A204.1 (cell line): ENCODE results near the gene KCTD4.
"Not testable (repeated sequence)": the region's sequence is repeated elsewhere in the genome, so short reads cannot be mapped to it uniquely, and the experiment has no call there.

Experiments used
- FAIRE-seq: peaks from 2 replicates; lab custom pipeline; 2012; peaks lifted over from hg19 to GRCh38; lab: Jason Lieb, UNC

Gene KCTD4

GRCh38 chr13:45200701-45201232 is at the start of gene KCTD4:
KCTD4 (minus strand) TSS chr13:45201045; CDS start chr13:45194567, 6,478 bp downstream.
- FAIRE-seq = no peak

GRCh38 chr13:45249662-45250061 is 48.8 kb upstream of the KCTD4 start:
- no peak for FAIRE-seq

- FAIRE-seq = not testable (repeated sequence)
These were observed 43.9 kb upstream of the KCTD4 start for GRCh38 chr13:45244736-45245135.

GRCh38 chr13:45243077-45243476 is 42.2 kb upstream of the KCTD4 start:
- FAIRE-seq = no peak

GRCh38 chr13:45242524-45242923 is 41.7 kb upstream of the KCTD4 start:
- no peak for FAIRE-seq

DNA sequence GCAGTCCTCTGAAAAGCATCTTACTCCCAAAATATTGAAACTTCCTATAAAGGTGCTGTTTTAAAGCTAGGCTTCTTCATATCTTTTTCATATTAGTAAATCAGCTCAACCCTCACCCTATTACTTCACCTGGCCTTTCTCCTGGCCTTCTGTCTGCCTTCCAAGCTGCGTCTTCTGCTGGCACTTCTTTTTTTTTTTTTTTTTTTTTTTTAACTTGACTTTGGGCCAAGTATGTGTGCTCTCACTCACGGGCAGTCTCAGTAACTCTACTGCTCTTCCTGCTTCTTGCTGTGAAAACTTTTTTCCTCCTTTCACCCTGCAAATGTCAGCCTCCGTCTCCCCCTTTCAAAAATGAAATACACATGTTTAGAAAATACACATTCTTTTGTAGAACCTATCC is 41.2 kb upstream of the KCTD4 start:
- FAIRE-seq = no peak

DNA sequence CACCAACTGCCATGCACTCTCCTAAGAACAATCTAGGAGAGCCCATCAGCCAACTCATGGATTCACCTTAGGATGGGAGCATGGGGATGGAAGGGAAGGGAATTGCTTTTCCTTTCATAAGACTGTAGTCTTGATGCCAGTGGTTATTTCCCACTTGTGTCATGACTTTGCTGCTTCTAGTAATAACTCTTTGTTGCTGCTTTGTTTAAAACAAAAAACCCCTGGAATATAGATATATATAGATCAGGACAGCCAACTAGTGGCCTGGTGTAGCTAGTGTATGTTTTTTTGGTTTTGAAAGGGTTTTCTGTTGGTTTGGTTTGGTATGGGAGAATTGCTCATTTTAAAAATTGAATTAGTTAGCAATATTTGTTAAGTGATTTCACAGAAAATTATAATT is 39.3 kb upstream of the KCTD4 start:
- FAIRE-seq = no peak

DNA sequence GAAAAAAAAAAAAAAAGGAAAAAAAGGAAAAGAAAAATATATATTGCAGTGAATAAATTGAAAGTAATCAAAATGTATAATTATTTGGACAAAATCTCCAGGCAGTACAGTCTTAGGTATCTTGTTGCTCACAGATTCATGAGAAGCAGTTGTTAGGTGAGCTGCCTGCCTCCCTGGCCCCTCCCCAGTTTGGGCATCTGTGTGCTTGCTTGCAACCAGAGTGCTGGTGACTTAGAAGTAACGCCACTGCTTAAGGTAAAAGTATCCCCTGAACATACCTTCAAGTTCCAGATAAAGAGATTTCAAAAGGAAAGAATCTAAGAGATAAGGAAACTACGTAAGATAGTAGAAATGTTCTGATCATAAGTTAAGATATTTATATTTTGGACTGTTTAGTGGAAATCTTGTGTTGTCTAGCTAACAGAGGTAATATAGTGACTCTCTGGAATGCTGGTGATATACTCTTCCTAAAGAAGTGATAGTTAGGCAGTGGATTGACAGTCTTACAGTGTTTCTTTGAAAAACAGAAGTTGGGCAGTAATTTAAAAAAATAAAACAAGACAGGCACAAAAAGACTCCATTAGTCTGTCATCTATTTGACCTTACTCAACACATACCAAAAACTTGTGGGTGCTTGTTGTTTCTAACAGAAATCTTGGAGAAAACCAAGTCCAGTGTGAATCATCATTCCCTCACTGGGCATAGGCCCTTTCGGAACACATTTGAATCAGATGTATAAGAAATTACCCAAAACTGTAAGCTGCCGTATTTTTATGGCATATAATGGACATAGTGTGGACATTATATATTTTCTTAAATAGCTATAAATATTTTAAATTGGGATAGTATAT is 38.3 kb upstream of the KCTD4 start:
- no peak for FAIRE-seq

DNA sequence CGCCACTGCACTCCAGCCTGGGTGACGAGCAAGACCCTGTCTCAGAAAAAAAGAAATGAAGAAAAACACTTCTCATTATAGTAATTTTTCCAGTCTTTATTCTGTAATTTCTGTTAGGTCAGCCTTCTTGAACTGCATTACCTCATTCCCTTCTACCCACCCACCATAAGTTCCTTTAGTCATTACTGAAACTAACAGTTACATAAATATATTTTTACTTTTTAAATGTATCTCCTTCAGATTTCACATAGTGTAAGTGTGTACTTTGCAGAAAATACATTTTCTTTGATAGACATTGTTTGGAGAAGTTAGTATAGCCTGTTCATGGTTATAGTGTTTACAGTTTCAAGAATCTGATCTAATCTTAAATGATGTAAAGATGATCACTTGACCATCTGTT is 31.7 kb upstream of the KCTD4 start:
- FAIRE-seq = no peak

DNA sequence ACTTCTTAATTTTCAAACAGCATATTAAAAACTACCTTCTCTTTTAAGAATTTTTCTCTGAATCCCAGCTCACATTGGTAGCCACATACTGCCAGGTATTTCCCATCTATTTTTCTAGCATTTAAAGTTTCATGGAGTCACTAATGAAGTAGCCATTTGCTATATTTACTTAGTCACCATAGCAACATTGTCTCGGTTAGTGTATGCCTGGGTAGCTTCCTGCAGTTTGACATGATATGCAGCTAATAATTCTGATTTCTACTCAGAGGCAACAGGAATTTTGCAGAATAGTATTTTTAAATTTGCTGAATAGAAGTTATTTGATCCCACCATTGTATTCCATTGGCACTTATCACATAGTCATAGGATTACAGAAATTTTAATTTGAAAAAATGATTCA is 30.9 kb upstream of the KCTD4 start:
- no peak for FAIRE-seq

GRCh38 chr13:45231305-45231704 is 30.5 kb upstream of the KCTD4 start:
- no peak for FAIRE-seq

DNA sequence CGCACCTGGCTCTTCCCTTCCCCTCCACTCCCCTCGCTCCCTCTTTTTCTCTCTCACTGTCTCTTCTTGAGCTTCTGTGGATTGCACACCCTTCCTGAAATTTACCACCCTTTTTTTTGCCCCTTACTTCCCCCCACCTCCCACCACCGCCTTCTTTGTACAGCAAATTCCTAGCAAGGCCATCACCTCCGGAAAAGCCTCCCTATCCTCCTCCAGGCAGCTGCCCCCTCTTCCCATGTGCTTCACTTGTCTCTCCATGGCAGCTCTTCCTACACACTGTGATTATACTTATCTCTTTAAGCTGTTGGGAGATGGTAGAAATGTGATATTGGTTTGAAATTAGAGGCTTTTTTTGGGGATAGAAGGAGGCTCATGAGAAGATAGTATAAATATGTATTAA is 28.3 kb upstream of the KCTD4 start:
- no peak for FAIRE-seq

DNA sequence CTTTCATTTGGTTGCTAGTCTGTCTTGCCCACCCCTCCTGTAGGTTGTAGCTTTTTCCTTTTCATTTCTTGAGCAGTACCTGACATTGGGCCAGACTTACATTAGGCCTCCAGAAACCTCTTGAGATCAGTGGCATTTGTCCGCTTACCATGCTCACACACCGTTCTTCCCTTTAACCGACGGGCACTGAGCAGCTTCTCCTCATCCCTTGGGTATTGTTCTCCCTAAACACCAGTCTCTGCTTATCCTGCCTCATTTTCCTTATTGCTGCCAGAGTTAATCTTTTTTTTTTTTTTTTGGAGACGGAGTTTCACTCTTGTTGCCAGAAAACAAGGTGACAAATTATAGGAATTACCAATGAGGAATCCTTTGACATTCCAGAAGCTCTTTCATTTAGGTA is 27.2 kb upstream of the KCTD4 start:
- FAIRE-seq = no peak

GRCh38 chr13:45226024-45226423 is 25.2 kb upstream of the KCTD4 start:
- FAIRE-seq = no peak

DNA sequence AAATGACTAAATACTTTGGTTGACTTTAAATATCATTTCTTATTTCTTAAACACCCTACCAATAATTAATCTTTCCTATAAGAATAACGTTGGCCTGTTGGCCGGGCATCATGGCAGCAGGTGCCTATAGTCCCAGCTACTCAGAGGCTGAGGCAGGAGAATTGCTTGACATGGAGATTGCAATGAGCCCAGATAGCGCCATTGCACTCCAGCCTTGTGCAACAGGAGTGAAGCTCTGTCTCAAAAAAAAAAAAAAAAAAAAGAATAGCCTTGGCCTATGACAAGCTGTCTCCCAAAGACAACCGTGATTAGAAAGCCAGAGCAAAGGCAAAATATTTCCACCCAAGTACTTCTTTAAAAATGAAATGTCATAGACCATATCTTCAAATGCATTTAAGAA is 24.5 kb upstream of the KCTD4 start:
- FAIRE-seq = no peak

DNA sequence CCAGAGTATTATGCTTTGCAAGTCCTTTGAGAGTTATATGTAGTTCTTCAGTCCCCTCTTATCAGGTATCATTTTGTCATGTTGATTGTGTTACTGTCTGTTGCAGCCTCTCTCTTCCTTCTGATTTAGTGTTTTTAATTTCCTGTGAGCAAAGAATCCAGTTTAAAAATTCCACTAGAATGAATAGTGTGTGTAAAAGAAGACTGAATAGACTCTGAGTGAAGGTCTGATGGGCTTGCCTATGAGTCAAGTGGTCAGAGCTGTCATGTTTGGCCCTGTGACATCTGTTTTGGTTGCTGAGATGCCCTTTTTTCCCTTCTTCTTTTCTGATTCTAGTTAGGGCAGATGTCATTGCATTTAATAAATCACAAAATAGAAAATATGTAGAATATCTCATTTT is 23.3 kb upstream of the KCTD4 start:
- no peak for FAIRE-seq

GRCh38 chr13:45222919-45223318 is 22.1 kb upstream of the KCTD4 start:
- no peak for FAIRE-seq

DNA sequence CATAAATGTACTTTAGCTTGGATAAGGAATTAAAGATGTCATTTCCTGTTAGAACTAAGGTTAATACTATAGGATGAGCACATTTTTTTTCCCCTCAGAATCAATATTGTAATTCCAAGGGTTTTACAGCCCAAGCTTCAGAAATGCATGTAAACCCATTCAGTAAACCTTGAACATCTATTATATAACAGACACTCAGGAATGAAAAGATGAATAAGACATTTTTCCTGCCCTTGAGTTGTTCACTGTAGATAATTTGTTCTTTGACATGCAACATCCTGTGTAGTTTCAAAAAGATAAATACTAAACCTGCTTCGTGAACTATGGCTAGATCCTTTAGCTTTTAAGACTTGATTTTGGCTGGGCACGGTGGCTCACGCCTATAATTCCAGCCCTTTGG is 21.7 kb upstream of the KCTD4 start:
- FAIRE-seq = no peak

DNA sequence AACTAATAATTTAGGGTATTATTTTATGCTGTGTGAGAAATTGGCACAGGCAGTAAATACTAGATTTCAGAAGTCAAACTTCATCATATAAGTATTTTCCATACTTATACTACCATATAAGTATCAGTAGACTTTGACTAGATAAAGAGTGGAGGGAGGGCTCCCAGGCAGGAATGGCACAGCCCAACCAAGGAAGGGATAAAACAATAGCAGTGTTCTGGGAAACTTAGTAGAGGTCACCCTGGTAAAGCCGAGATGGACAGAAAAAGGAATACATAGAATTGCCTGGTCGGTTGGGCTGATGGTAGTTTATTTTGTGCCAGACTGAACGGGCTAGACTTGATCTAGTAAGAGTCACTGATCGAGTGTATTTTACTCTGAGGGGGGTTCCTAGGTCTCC is 19.6 kb upstream of the KCTD4 start:
- no peak for FAIRE-seq

DNA sequence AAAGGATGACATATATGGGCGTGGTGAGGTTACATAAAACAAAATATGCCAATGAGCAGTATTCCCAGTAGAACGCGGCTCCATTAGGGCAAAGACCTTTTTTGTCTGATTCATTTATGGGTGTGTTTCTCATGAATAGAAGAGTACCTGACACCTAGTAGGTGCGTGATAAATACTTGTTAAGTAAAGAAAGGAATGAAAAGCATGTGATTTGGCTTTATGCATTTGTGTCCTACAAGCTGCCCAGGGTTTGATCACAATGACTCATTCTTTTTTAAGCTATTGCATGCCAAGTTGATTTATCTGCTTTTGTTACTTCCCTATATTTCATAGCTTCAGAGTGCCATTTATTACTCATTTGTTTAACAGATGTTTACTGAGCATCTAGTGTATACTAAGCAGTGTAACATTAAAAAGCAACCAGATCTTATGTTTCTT is 19.1 kb upstream of the KCTD4 start:
- FAIRE-seq = no peak

DNA sequence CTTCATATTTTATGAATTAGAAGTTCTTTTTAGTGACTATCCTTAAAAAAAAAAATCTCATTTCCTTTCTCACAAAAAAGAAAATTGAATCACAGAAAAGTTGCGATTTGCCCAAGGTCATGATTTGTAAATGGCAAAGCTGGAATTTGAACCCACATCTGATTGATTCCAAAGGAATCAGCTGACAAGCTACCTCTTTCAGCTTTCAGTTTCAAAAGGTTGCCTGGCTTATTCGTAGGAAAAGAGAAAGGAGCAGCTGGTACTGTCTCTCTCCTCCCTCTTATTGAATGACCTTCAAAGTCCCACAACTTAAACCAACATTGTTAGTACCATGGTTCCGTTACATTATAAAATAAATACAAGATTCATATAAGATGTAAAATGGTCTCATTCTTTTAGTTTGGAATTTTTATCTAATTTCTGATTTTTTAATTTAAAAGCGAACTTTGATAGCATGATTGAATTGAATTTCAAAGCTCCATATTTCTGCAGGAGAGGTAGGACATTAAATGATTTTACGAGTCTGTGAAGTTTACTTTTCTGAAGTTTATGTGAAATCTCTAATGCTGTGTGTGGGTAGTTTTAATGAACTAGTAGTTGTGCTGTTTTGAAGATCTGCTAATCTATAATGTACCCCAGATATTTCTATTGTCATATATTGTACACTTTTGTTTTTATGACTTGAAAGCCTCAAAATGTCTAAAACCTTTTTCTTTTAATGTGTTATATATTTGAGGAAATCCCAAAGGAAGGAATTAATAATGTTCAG is 18.5 kb upstream of the KCTD4 start:
- no peak for FAIRE-seq

- FAIRE-seq = no peak
These were observed 17.8 kb upstream of the KCTD4 start for GRCh38 chr13:45218689-45219088.

DNA sequence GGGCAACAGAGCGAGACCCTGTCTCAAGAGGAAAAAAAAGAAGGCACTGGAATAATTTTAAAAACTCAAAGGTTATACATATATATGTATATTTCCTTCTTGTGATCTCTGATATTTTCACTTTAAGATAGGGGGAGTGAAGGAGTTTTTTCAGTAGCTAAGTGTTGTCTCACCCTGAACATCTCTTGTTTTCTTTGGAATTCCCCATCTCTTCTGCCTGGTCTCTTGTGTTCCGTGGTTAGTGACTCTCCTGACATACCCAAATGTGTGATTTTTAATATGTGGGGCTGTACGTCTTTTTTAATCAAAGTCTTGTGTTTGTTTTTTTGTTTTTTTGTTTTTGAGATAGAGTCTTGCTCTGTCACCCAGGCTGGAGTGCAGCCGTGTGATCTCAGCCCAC is 15.3 kb upstream of the KCTD4 start:
- FAIRE-seq = no peak
